Measurements from ENCODE around the gene PARD6G.

- TF ChIP-seq CTCF (IDR thresholded peaks at IDR 0.05; ENCODE audit: low read length) (no peak), EZH2 (IDR thresholded peaks at IDR 0.05; ENCODE audit: borderline replicate concordance, low read length) (no peak)
These were observed 49.8 kb downstream of the PARD6G start for GRCh38 chr18:80197528-80197927.

All from OCI-LY1 (cell line).